A549 (cell line): ENCODE results near the gene DST.

ENCODE experiments used
- CHD2 ChIP-seq: fragments of 150-350 bp; IDR thresholded peaks from 2 replicates; pipeline ENCODE4 v1.6.1; 2014; ENCODE audit warnings: low read length; ENCODE audit not compliant: partially characterized antibody
- KDM1A ChIP-seq: fragments of 200-600 bp; sonication (generic); IDR thresholded peaks from 2 replicates; pipeline ENCODE4 v1.6.1; 2016; ENCODE audit warnings: low read depth, mild to moderate bottlenecking
- MAFK ChIP-seq: fragments of 450-650 bp; IDR thresholded peaks from 2 replicates; pipeline ENCODE4 v1.6.1; 2014; ENCODE audit not compliant: partially characterized antibody
- POLR2A ChIP-seq: IDR thresholded peaks from 2 replicates; pipeline ENCODE4 v1.6.1; 2012; ENCODE audit warnings: mild to moderate bottlenecking, low read length
- TF ChIP-seq, protein P1 (sequence below): IDR thresholded peaks from 2 replicates; pipeline ENCODE4 v1.6.1; 2012

DNA sequence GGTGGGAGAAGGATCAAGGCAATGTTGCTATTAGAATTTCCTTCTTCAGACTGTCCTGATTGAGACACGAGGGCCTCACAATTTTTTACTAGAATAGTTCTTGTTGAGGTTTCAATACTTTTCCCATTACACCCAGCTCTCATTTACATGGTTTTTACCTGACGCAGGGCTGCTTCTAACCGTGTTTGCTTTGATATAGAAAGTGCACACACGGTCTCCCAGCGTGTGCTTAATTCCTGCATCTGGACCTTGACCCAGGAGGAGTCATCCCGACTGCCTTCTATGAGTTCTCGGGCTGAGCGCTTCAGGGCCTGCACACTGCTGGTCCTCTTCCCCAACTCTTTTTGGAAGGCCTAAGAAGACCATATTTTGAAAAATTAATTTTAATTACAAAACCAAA lies 160.2 kb downstream of the DST start:
- no peak for TF ChIP-seq MAFK
- TF ChIP-seq CHD2: no peak
- TF ChIP-seq KDM1A: no peak
- TF ChIP-seq, protein P1, sequence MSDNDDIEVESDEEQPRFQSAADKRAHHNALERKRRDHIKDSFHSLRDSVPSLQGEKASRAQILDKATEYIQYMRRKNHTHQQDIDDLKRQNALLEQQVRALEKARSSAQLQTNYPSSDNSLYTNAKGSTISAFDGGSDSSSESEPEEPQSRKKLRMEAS: no peak
- no peak for TF ChIP-seq POLR2A
